H1 (cell line): ENCODE results near the gene UBE2K. TPM values are rescaled to one million over a fixed set of nuclear protein-coding genes. Genes with fewer than 3 reads are reported as not detected.
"Not testable (repeated sequence)": the region's sequence is repeated elsewhere in the genome, so short reads cannot be mapped to it uniquely, and the experiment has no call there.

Source experiments
- CTCF ChIA-PET: fragments of 300-600 bp; sonication (Branson Sonifier 250); formaldehyde crosslinking; loops from one replicate; lab custom pipeline; 2021; ENCODE audit not compliant: partially characterized antibody; lab: Charles Lee
- POLR2A ChIA-PET: fragments of 300-600 bp; sonication (Branson Sonifier 250); formaldehyde crosslinking; loops from one replicate; lab custom pipeline; 2021; ENCODE audit warnings: inconsistent platforms; ENCODE audit not compliant: partially characterized antibody; lab: Charles Lee
- DNase-seq, 2 experiments: peaks; one replicate each; pipeline versions ENCODE4 v3.0.0 to v3.0.0-alpha.2; 2010 to 2022; ENCODE audit warnings: low spot score in 2 of 2, low read depth in 1 of 2, mixed read lengths in 1 of 2
- FAIRE-seq: peaks from 2 replicates; lab custom pipeline; 2011; peaks lifted over from hg19 to GRCh38; lab: Jason Lieb, UNC
- H2AFZ ChIP-seq: 2 replicates; pipeline ENCODE4 v1.8.1; 2012; ENCODE audit warnings: low read length, inconsistent platforms
- H2AK5ac ChIP-seq: 2 replicates; pipeline ENCODE4 v1.6.1; 2013; ENCODE audit warnings: low read depth, low read length
- H2BK120ac ChIP-seq: replicated peaks from 2 replicates; pipeline ENCODE3; 2013; ENCODE audit warnings: low read depth, low read length, inconsistent platforms
- H2BK12ac ChIP-seq: 2 replicates; pipeline ENCODE4 v1.6.1; 2013; ENCODE audit warnings: low read depth, low read length
- H2BK15ac ChIP-seq: 2 replicates; pipeline ENCODE4 v1.6.1; 2013; ENCODE audit warnings: low read length
- H2BK20ac ChIP-seq: 2 replicates; pipeline ENCODE4 v1.6.1; 2013; ENCODE audit warnings: low read length
- H2BK5ac ChIP-seq: 2 replicates; pipeline ENCODE4 v1.6.1; 2013; ENCODE audit warnings: low read depth, low read length
- H3K14ac ChIP-seq: 2 replicates; pipeline ENCODE4 v1.6.1; 2013; ENCODE audit warnings: inconsistent platforms; ENCODE audit not compliant: insufficient read length
- H3K18ac ChIP-seq: 2 replicates; pipeline ENCODE4 v1.6.1; 2013; ENCODE audit warnings: low read length; ENCODE audit errors: extremely low read depth
- H3K23ac ChIP-seq: 2 replicates; pipeline ENCODE4 v1.6.1; 2013; ENCODE audit warnings: inconsistent platforms; ENCODE audit not compliant: insufficient read length
- H3K23me2 ChIP-seq: 2 replicates; pipeline ENCODE4 v1.6.1; 2013; ENCODE audit warnings: low read depth, low read length
- H3K27ac ChIP-seq: 2 replicates; pipeline ENCODE4 v1.6.1; 2011; ENCODE audit warnings: low read depth, low read length, inconsistent platforms
- H3K27me3 ChIP-seq, 4 experiments: replicated peaks in 1 of 4; 1 replicate in 1 of 4; 2 replicates in 3 of 4; pipeline versions ENCODE4 v1.6.1 to v1.8.1; 2011 to 2013; ENCODE audit warnings: low read length in 3 of 4, mild to moderate bottlenecking in 3 of 4, inconsistent platforms in 2 of 4, mixed read lengths in 2 of 4, moderate library complexity in 1 of 4; ENCODE audit not compliant: control insufficient read depth in 3 of 4, insufficient read depth in 3 of 4; ENCODE audit errors: extremely low read depth in 1 of 4
- H3K36me3 ChIP-seq, 4 experiments: 2 replicates each; pipeline versions ENCODE4 v1.6.1 to v1.8.1; 2011 to 2013; ENCODE audit warnings: mild to moderate bottlenecking in 4 of 4, low read length in 3 of 4, moderate library complexity in 2 of 4, control low read depth in 1 of 4, inconsistent platforms in 1 of 4; ENCODE audit not compliant: insufficient read depth in 4 of 4, control insufficient read depth in 2 of 4
- H3K4ac ChIP-seq: replicated peaks from 2 replicates; pipeline ENCODE3; 2013; ENCODE audit warnings: low read length, low read depth, mixed read lengths, inconsistent platforms; ENCODE audit not compliant: insufficient read length
- H3K4me1 ChIP-seq, 4 experiments: replicated peaks in 1 of 4; 1 replicate in 1 of 4; 2 replicates in 3 of 4; pipeline versions ENCODE4 v1.6.1 to v1.8.1; 2011 to 2013; ENCODE audit warnings: low read length in 3 of 4, inconsistent platforms in 2 of 4, mixed read lengths in 1 of 4; ENCODE audit not compliant: insufficient read depth in 4 of 4, control insufficient read depth in 3 of 4
- H3K4me2 ChIP-seq, 2 experiments: 2 replicates each; pipeline versions ENCODE4 v1.6.1 to v1.8.1; 2011 to 2013; ENCODE audit warnings: low read depth in 2 of 2, low read length in 2 of 2, control low read depth in 1 of 2, inconsistent platforms in 1 of 2, mild to moderate bottlenecking in 1 of 2; ENCODE audit not compliant: insufficient read depth in 1 of 2
- H3K4me3 ChIP-seq, 4 experiments: fragments of 200-600, 300-600 bp in 1 of 4; sonication (generic), shearing (Covaris generic), sonication (Bioruptor Twin) in 1 of 4; 2 replicates each; pipeline versions ENCODE4 v1.5.1 to v1.8.1; 2011 to 2016; ENCODE audit warnings: low read length in 4 of 4, low read depth in 3 of 4, control low read depth in 2 of 4, inconsistent platforms in 2 of 4, mild to moderate bottlenecking in 2 of 4, mixed read lengths in 1 of 4, moderate library complexity in 1 of 4; ENCODE audit not compliant: insufficient read depth in 2 of 4; ENCODE audit errors: extremely low read depth in 1 of 4
- H3K56ac ChIP-seq: replicated peaks from 2 replicates; pipeline ENCODE3; 2013; ENCODE audit warnings: low read depth, mild to moderate bottlenecking, mixed read lengths, low read length, inconsistent platforms; ENCODE audit not compliant: insufficient read length
- H3K79me1 ChIP-seq: 2 replicates; pipeline ENCODE4 v1.6.1; 2013; ENCODE audit warnings: low read depth, low read length, control low read depth
- H3K79me2 ChIP-seq, 2 experiments: 2 replicates each; pipeline versions ENCODE4 v1.6.1 to v1.8.1; 2012 to 2013; ENCODE audit warnings: low read length in 2 of 2, mild to moderate bottlenecking in 2 of 2, inconsistent platforms in 1 of 2; ENCODE audit not compliant: insufficient read depth in 2 of 2, control insufficient read depth in 1 of 2
- H3K9ac ChIP-seq, 4 experiments: replicated peaks in 1 of 4; 1 replicate in 1 of 4; 2 replicates in 3 of 4; pipeline versions ENCODE4 v1.6.1 to v1.8.1; 2011 to 2013; ENCODE audit warnings: low read depth in 3 of 4, low read length in 3 of 4, control low read depth in 2 of 4, mild to moderate bottlenecking in 2 of 4, moderate library complexity in 2 of 4, inconsistent platforms in 1 of 4; ENCODE audit errors: extremely low read depth in 1 of 4
- H3K9me3 ChIP-seq, 2 experiments: 2 replicates each; pipeline versions ENCODE4 v1.6.1 to v1.8.1; 2012 to 2013; ENCODE audit warnings: mild to moderate bottlenecking in 2 of 2, moderate library complexity in 2 of 2, control low read depth in 1 of 2, inconsistent platforms in 1 of 2, low read depth in 1 of 2, low read length in 1 of 2, mixed read lengths in 1 of 2; ENCODE audit not compliant: insufficient read depth in 2 of 2
- H4K20me1 ChIP-seq, 2 experiments: replicated peaks in 1 of 2; 2 replicates each; pipeline versions ENCODE3 to v1.8.1; 2011 to 2013; ENCODE audit warnings: inconsistent platforms in 2 of 2, low read length in 2 of 2, mild to moderate bottlenecking in 1 of 2; ENCODE audit not compliant: insufficient read depth in 2 of 2, control insufficient read depth in 1 of 2
- H4K5ac ChIP-seq: 2 replicates; pipeline ENCODE4 v1.6.1; 2013; ENCODE audit warnings: low read length, low read depth, mixed read lengths, inconsistent platforms; ENCODE audit not compliant: insufficient read length
- H4K8ac ChIP-seq: 2 replicates; pipeline ENCODE4 v1.8.0; 2013; ENCODE audit warnings: mild to moderate bottlenecking, moderate library complexity, low read length, inconsistent platforms; ENCODE audit not compliant: insufficient read depth; ENCODE audit errors: extremely low read depth
- H4K91ac ChIP-seq: replicated peaks from 2 replicates; pipeline ENCODE3; 2013; ENCODE audit warnings: low read length, mixed read lengths, inconsistent platforms; ENCODE audit not compliant: insufficient read length
- WGBS, 2 experiments: shearing (Covaris generic) in 1 of 2; methylation state at CpG; one replicate each; pipeline versions ENCODE4 v1.1.6 to v1.1.7; 2013 to 2015; ENCODE audit warnings: low lambda C conversion rate in 2 of 2, mixed read lengths in 2 of 2, inconsistent platforms in 1 of 2, low coverage in 1 of 2, missing lambda C conversion rate in 1 of 2; ENCODE audit not compliant: insufficient replicate concordance in 2 of 2, insufficient coverage in 1 of 2, insufficient read length in 1 of 2; ENCODE audit errors: extremely low coverage in 1 of 2, missing lambda C conversion rate in 1 of 2; 5-methylcytosine and 5-hydroxymethylcytosine counted together
- polyA plus RNA-seq, 7 experiments: library from polyadenylated mRNA; depleted of rRNA in 3 of 7; stranded (reverse) in 5 of 7; unstranded in 2 of 7; fragments of >200 nt in 5 of 7; fragments of 200-250 nt in 2 of 7; gene quantifications; 1 replicate in 5 of 7; 2 replicates in 1 of 7; 4 replicates in 1 of 7; pipeline versions ENCODE4 v1.2.1 to v1.2.3, GENCODE V29; 2011 to 2013; ENCODE audit warnings: missing spikeins in 2 of 7, mixed read lengths in 2 of 7
- total RNA-seq: library from RNA; stranded (reverse); fragmentation: NEBNext Ultra II Directional; extraction: Animal tissue kit (Norgen Biotek cat#: 25700); gene quantifications from 2 replicates; pipeline ENCODE4 v1.2.1, GENCODE V29; 2021

UBE2K gene
- total and polyA plus RNA-seq, 2 of the 8 experiments (the other 6 are each of a cell fraction or from before 2014, with no cell fraction given) = 53.6 to 174 TPM

- FAIRE-seq, CTCF ChIA-PET: not testable (repeated sequence)
These were observed 115.1 kb downstream of the UBE2K start for GRCh38 chr4:39813033-39813432.

GRCh38 chr4:39813761-39814160, 115.8 kb downstream of the UBE2K start:
- H2AFZ ChIP-seq, H4K8ac ChIP-seq, H3K4me1 ChIP-seq, H2AK5ac ChIP-seq, H3K18ac ChIP-seq, H3K56ac ChIP-seq, H2BK5ac ChIP-seq, H3K79me1 ChIP-seq, H3K4me2 ChIP-seq, H3K23ac ChIP-seq, H2BK15ac ChIP-seq, FAIRE-seq, H3K14ac ChIP-seq, H3K79me2 ChIP-seq, H3K9me3 ChIP-seq, DNase-seq, H3K27me3 ChIP-seq, H3K9ac ChIP-seq, H3K36me3 ChIP-seq, POLR2A ChIA-PET, H4K91ac ChIP-seq, H4K20me1 ChIP-seq, CTCF ChIA-PET, H2BK120ac ChIP-seq, H3K27ac ChIP-seq, H4K5ac ChIP-seq, H2BK20ac ChIP-seq, H3K4me3 ChIP-seq, H2BK12ac ChIP-seq, H3K4ac ChIP-seq: not testable (repeated sequence)
- peaks cover 21% of the 10 kb centered on the region; the same call in 1 of the 2 replicates for H3K23me2 ChIP-seq
- 50% methylated on average over 2 of the region's 2 CpGs; no CpG with 5 or more reads in 1 of the 2 experiments for whole genome bisulfite sequencing, 2 experiments

More at GRCh38 chr4:39813033-39813432, 115.1 kb downstream of the UBE2K start:
- H3K36me3 ChIP-seq, H4K91ac ChIP-seq, H3K27ac ChIP-seq, H3K9me3 ChIP-seq, H3K14ac ChIP-seq, H4K5ac ChIP-seq, H3K56ac ChIP-seq, POLR2A ChIA-PET, H4K8ac ChIP-seq, H2BK20ac ChIP-seq, H3K18ac ChIP-seq, H3K27me3 ChIP-seq, H2AFZ ChIP-seq, H3K79me1 ChIP-seq, H3K4ac ChIP-seq, H2BK15ac ChIP-seq, H4K20me1 ChIP-seq, H3K4me2 ChIP-seq, H2BK5ac ChIP-seq, H2BK120ac ChIP-seq, H2AK5ac ChIP-seq, H3K4me3 ChIP-seq, H2BK12ac ChIP-seq, H3K9ac ChIP-seq, H3K4me1 ChIP-seq, DNase-seq, H3K23ac ChIP-seq, H3K79me2 ChIP-seq: not testable (repeated sequence)
- peaks cover 21% of the 10 kb centered on the region; the same call in 1 of the 2 replicates for H3K23me2 ChIP-seq
- 13% methylated on average over 1 of the region's 1 CpG; no CpG with 5 or more reads in 1 of the 2 experiments for WGBS, 2 experiments
